ENCODE results near the gene VSNL1.

GRCh38 chr2:17638196-17638743 lies 97.8 kb downstream of the VSNL1 start:
- no peak for TF ChIP-seq CTCF (conservative IDR thresholded peaks at IDR 0.05 in 1 of 2, IDR thresholded peaks at IDR 0.05 in 1 of 2; ENCODE audit: extremely low read depth in 1 of 2, insufficient read depth in 1 of 2, low read depth in 1 of 2, low read length in 2 of 2)
- TF ChIP-seq EZH2 (IDR thresholded peaks at IDR 0.05; ENCODE audit: borderline replicate concordance, low read length) = no peak
